Tibial nerve (tissue), 4 donors: ENCODE data around the gene TMEM181. TPM values are rescaled to one million over a fixed set of nuclear protein-coding genes. Genes with fewer than 3 reads are reported as not detected.
A peak's percentile ranks its signal among the peaks of the same experiment; 100 is the strongest.

Experiments used
- DNase-seq, 2 donors: peaks; one replicate each; pipeline ENCODE4 v3.0.0-alpha.2; 2019; ENCODE audit warnings: low spot score in 2 of 2
- H3K27ac ChIP-seq, 4 donors: fragments of 200-600 bp; sonication (generic) in 3 of 4; one replicate each; pipeline ENCODE4 v1.5.1; 2017 to 2019; ENCODE audit warnings: mild to moderate bottlenecking in 1 of 4
- H3K27me3 ChIP-seq, 2 donors: fragments of 200-600 bp; sonication (generic) in 1 of 2; one replicate each; pipeline versions ENCODE4 v1.5.1 to v1.6.0; 2017 to 2019
- H3K36me3 ChIP-seq, 3 donors: fragments of 200-600 bp; sonication (generic); one replicate each; pipeline ENCODE4 v1.5.1; 2018 to 2019
- H3K4me1 ChIP-seq, 4 donors: fragments of 200-600 bp; sonication (generic) in 3 of 4; one replicate each; pipeline ENCODE4 v1.5.1; 2017 to 2019
- H3K4me3 ChIP-seq, 4 donors: fragments of 200-600 bp; sonication (generic) in 3 of 4; one replicate each; pipeline ENCODE4 v1.5.1; 2017 to 2019; ENCODE audit warnings: mild to moderate bottlenecking in 1 of 4, moderate library complexity in 1 of 4
- H3K9me3 ChIP-seq, 4 donors: fragments of 200-600 bp; sonication (generic) in 3 of 4; one replicate each; pipeline ENCODE4 v1.5.1; 2017 to 2019
- EP300 ChIP-seq, 2 donors: sonication (generic); formaldehyde crosslinking; IDR thresholded peaks; one replicate each; pipeline ENCODE4 v1.6.1; 2017; ENCODE audit warnings: antibody characterized with exemption in 2 of 2, mild to moderate bottlenecking in 1 of 2
- POLR2A ChIP-seq, 2 donors: fragments of 450-650 bp; IDR thresholded peaks; one replicate each; pipeline ENCODE4 v1.6.1; 2017; ENCODE audit warnings: antibody characterized with exemption in 2 of 2, mild to moderate bottlenecking in 2 of 2, moderate library complexity in 2 of 2
- WGBS, 2 donors: methylation state at CpG; one replicate each; pipeline ENCODE4 v1.1.5; 2018; 5-methylcytosine and 5-hydroxymethylcytosine counted together
- total RNA-seq, 4 donors: library from RNA; depleted of rRNA; stranded (reverse); fragments of >200 nt; gene quantifications; one replicate each; pipeline ENCODE4 v1.1.0, GENCODE V29; 2016
- TF ChIP-seq, protein P1 (sequence below), 5 experiments: fragments of 200-600 bp in 3 of 5; fragments of 450-650 bp in 2 of 5; sonication (generic) in 3 of 5; IDR thresholded peaks; one replicate each; pipeline ENCODE4 v1.5.1; 2016 to 2019; ENCODE audit warnings: antibody characterized with exemption in 5 of 5, mild to moderate bottlenecking in 3 of 5, moderate library complexity in 2 of 5

The TMEM181 gene
- total RNA-seq, 4 donors from 2014 or later, result 14.1 to 19.0 (median 17.8) TPM

DNA sequence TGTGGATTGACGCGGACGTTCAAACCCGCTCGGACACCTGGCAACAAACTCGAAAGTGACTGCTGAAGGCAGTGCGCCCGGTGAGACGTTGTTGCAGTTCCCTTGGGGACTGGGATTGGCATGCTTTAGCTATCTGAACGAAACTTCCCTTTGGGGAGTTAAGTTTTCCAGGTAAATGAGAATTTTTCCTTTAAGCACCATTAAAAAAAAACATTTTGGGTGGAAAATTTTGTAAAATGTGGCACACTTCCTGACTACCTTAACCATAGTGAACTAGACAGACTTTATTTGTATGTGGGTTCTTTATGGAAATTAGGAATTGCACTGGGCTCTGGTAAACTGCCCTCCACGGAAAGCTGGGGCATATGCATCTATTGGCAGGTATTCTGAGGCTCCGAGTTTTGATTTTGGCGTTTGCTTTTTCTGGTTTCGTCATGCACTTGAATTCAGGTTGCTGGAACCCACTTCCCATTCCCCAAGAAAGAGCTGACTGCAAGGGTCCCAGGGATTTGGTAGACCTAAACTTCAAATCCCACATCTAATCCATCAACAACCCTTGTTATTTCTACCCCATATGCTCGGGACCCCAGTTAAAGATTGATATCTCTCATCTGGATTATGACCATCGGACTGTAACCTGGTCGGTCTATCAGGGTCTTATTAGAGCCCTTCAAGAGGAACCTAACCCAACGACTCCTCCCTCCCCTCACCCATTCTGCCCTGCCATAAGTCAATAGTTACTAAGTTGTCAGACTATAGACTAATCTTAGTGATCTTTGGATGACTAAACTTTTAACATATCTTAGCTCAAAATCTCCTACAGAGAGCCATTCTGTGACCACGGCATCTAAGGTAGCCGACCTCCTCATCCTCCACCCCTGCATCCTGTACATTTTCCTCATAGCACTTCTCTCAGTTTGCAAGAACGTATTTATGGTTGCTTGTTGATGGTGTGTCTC lies 85.5 kb downstream of the TMEM181 start:
- DNase-seq, result no peak
- Histone ChIP-seq H3K4me1 (peaks cover 0 to 33% (median 22%) of the 10 kb centered on the region in 4 donors), H3K36me3 (peaks cover 0 to 3% (median 0%) of the 10 kb centered on the region in 3 donors), H3K4me3 (peak overlapping the region; percentile 77 to 89 (median 86)), H3K27ac (peak overlapping the region; percentile 79 to 97 (median 94)), H3K27me3 (no peaks in the 10 kb centered on the region), H3K9me3 (no peaks in the 10 kb centered on the region)
- no peak for TF ChIP-seq EP300 (IDR thresholded peaks at IDR 0.05)
- TF ChIP-seq, protein P1, sequence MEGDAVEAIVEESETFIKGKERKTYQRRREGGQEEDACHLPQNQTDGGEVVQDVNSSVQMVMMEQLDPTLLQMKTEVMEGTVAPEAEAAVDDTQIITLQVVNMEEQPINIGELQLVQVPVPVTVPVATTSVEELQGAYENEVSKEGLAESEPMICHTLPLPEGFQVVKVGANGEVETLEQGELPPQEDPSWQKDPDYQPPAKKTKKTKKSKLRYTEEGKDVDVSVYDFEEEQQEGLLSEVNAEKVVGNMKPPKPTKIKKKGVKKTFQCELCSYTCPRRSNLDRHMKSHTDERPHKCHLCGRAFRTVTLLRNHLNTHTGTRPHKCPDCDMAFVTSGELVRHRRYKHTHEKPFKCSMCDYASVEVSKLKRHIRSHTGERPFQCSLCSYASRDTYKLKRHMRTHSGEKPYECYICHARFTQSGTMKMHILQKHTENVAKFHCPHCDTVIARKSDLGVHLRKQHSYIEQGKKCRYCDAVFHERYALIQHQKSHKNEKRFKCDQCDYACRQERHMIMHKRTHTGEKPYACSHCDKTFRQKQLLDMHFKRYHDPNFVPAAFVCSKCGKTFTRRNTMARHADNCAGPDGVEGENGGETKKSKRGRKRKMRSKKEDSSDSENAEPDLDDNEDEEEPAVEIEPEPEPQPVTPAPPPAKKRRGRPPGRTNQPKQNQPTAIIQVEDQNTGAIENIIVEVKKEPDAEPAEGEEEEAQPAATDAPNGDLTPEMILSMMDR (IDR thresholded peaks at IDR 0.05), result no peak
- no peak for TF ChIP-seq POLR2A (IDR thresholded peaks at IDR 0.05)
- 34 to 36% methylated on average over 21 of the region's 21 CpGs for WGBS, 2 donors

DNA sequence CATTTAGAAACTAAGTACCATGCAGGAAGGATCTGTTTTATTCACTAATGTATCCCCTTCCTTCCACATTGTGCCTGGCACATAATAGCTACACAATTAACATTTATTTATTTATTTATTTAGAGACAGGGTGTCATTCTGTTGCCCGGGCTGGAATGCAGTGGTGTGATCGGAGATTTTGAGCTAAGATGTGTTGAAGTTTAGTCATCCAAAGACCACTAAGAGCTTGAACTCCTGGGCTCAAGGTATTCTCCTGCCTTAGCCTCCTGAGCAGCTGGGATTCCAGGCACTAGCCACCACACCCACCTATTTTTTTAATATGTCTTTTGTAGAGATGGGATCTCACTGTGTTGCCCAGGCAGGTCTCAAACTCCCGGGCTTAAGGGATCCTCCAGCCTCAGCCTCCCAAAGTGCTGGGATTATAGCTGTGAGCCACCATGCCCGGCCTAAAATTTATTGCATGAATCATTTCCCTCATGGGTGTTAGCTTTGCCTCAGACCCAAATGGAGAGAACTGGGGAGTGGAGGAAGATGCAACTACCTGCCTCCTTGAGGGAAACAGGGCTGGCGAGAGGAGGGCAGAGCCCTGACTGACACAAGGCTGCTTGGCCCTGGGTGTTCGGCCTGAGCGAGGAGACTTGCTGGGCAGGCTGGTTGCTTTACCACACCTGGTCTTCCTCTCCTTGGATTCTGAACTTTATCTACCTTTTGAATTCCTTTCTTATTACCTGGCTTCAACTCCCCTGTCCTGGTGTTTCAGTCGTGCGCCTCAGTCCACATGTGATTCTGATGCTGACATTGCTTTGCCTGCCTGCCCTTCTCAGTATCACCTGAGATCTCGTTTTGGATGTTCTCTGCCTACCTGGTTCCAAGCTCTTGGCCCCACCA lies 86.4 kb downstream of the TMEM181 start:
- no peak overlapping the region for H3K27ac ChIP-seq
- H3K36me3 ChIP-seq, result no peaks in the 10 kb centered on the region
- no peaks in the 10 kb centered on the region for H3K27me3 ChIP-seq
- no peak overlapping the region for H3K4me3 ChIP-seq
- WGBS, 2 donors, result 70 to 88% methylated on average over 10 of the region's 10 CpGs
- peaks cover 0 to 27% (median 21%) of the 10 kb centered on the region in 4 donors for H3K4me1 ChIP-seq
- H3K9me3 ChIP-seq, result no peaks in the 10 kb centered on the region
- no peak for TF ChIP-seq EP300 (IDR thresholded peaks at IDR 0.05)
- TF ChIP-seq POLR2A (IDR thresholded peaks at IDR 0.05), result no peak
- TF ChIP-seq, protein P1 (IDR thresholded peaks at IDR 0.05), result no peak
- no peak for DNase-seq

DNA sequence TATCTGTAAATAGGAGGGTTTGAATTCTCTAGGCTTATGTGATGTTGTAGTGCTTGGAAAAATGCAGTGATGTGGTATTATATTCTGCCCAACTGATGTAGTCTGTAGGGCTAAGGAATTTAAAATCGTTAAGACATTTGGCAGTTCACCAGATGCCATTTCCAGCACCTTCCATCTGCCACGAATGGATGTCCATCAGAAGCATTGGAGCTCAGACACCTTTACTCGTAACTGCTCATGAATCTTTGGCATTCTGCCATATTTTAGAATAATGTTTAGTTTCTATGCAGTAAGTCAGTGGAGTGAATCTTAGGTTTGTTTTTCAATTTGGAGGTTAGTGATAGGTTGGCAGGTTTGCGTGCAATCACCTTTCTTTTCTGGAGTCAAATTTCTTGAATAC lies 87.6 kb downstream of the TMEM181 start:
- H3K27me3 ChIP-seq, result no peaks in the 10 kb centered on the region
- H3K36me3 ChIP-seq, result no peaks in the 10 kb centered on the region
- H3K27ac ChIP-seq, result no peak overlapping the region
- WGBS, 2 donors, result 64 to 68% methylated on average over 4 of the region's 4 CpGs
- no peak for DNase-seq
- H3K4me3 ChIP-seq, result no peak overlapping the region
- H3K4me1 ChIP-seq, result peaks cover 0 to 16% (median 13%) of the 10 kb centered on the region in 4 donors
- TF ChIP-seq, protein P1 (IDR thresholded peaks at IDR 0.05), result no peak
- no peak for TF ChIP-seq EP300 (IDR thresholded peaks at IDR 0.05)
- TF ChIP-seq POLR2A (IDR thresholded peaks at IDR 0.05), result no peak
- H3K9me3 ChIP-seq, result no peaks in the 10 kb centered on the region

DNA sequence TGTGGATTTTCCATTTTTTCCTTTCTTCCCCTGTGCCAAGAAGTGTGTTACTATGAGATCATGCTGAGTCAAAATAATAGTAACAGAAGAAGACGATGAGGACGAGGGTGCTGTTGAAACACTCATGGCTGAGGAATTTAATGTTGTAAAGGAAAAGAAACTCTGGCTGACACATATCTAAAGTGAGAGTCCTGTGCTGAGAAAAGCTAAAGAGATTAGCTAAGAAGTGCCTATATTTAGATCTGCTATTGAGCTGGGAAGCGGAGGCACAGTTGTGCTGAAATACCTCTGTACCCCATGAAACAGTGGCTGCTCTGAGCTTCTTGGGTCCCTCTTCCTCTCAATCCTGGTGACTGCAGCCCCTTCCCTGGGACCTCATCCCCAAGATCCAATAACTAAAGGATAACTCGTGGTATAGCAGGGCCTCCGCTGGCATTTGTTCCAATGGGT lies 88.8 kb downstream of the TMEM181 start:
- Histone ChIP-seq H3K9me3 (no peaks in the 10 kb centered on the region), H3K27ac (peak overlapping the region in 2 of 4 donors; percentile 15 to 68), H3K4me1 (peaks cover 0 to 9% (median 1%) of the 10 kb centered on the region in 4 donors), H3K27me3 (no peaks in the 10 kb centered on the region), H3K36me3 (no peaks in the 10 kb centered on the region), H3K4me3 (no peak overlapping the region)
- TF ChIP-seq, protein P1 (IDR thresholded peaks at IDR 0.05), result no peak
- TF ChIP-seq EP300 (IDR thresholded peaks at IDR 0.05) (no peak), POLR2A (IDR thresholded peaks at IDR 0.05) (no peak)
- no peak for DNase-seq
- WGBS, 2 donors, result 54 to 64% methylated on average over 5 of the region's 5 CpGs
